DOHH2 (cell line): ENCODE results near the gene ACSS3.

Source experiments
- CTCF ChIP-seq: fragments of 200-600 bp; sonication (generic); IDR thresholded peaks from one replicate; pipeline ENCODE4 v1.5.1; 2014; ENCODE audit warnings: antibody characterized with exemption, mild to moderate bottlenecking, low read depth, low read length; ENCODE audit not compliant: poor library complexity, severe bottlenecking
- EZH2phosphoT487 ChIP-seq: fragments of 200-600 bp; sonication (generic); IDR thresholded peaks from 2 replicates; pipeline ENCODE4 v1.6.1; 2017; ENCODE audit warnings: borderline replicate concordance, mild to moderate bottlenecking, antibody characterized with exemption, low read length, moderate library complexity, mixed read lengths

GRCh38 chr12:81255456-81255855 is 177.6 kb downstream of the ACSS3 start:
- TF ChIP-seq EZH2phosphoT487 (no peak), CTCF (no peak)
